K562 (cell line): ENCODE results near the gene CRABP2. TPM values are rescaled to one million over a fixed set of nuclear protein-coding genes. Genes with fewer than 3 reads are reported as not detected.

Experiments
- BACH1 ChIP-seq: fragments of 200-800 bp; sonication (Bioruptor generic); IDR thresholded peaks from 2 replicates; pipeline ENCODE4 v1.6.1; 2016; ENCODE audit warnings: missing genetic modification characterization, missing compliant biosample characterization
- CBX5 ChIP-seq: IDR thresholded peaks from 2 replicates; pipeline ENCODE4 v1.6.1; 2014; ENCODE audit warnings: low read depth, borderline replicate concordance
- FOSL1 ChIP-seq: fragments of 200-800 bp; sonication (Bioruptor generic); conservative IDR thresholded peaks from 2 replicates; pipeline ENCODE4 v1.6.1; 2016; ENCODE audit warnings: missing genetic modification characterization, missing compliant biosample characterization
- GATA2 ChIP-seq: sonication (generic); formaldehyde crosslinking; IDR thresholded peaks from 2 replicates; pipeline ENCODE4 v1.4.0; 2020; ENCODE audit warnings: mild to moderate bottlenecking, missing genetic modification reagents
- GTF2A2 ChIP-seq: IDR thresholded peaks from 2 replicates; pipeline ENCODE4 v1.6.1; 2016; ENCODE audit warnings: mild to moderate bottlenecking, missing genetic modification characterization, missing compliant biosample characterization
- KAT8 ChIP-seq: fragments of 450-650 bp; IDR thresholded peaks from 2 replicates; pipeline ENCODE4 v1.6.1; 2016; ENCODE audit warnings: low read depth, mild to moderate bottlenecking
- KDM2B ChIP-seq: fragments of 250-450 bp; sonication (Bioruptor Pico); IDR thresholded peaks from 2 replicates; pipeline ENCODE4 v1.8.0; 2021; ENCODE audit warnings: mild to moderate bottlenecking, moderate library complexity
- KLF6 ChIP-seq: fragments of 250-450 bp; sonication (Bioruptor Pico); IDR thresholded peaks from 2 replicates; pipeline ENCODE4 v1.4.0; 2020; ENCODE audit warnings: mild to moderate bottlenecking, moderate library complexity, borderline replicate concordance
- MXI1 ChIP-seq: IDR thresholded peaks from 2 replicates; pipeline ENCODE4 v1.6.1; 2011; ENCODE audit warnings: low read depth, mild to moderate bottlenecking, improper control_type of control experiment, low read length
- NCOA1 ChIP-seq: fragments of 450-650 bp; IDR thresholded peaks from 2 replicates; pipeline ENCODE4 v1.6.1; 2016; ENCODE audit warnings: low read depth
- NR2C1 ChIP-seq, 2 experiments: fragments of 450-650 bp; IDR thresholded peaks; 2 replicates each; pipeline ENCODE4 v1.6.1; 2017; ENCODE audit warnings: mild to moderate bottlenecking in 2 of 2, antibody characterized with exemption in 1 of 2, inconsistent platforms in 1 of 2, missing compliant biosample characterization in 1 of 2, missing genetic modification characterization in 1 of 2
- NR3C1 ChIP-seq: sonication (generic); formaldehyde crosslinking; IDR thresholded peaks from 2 replicates; pipeline ENCODE4 v1.8.1; 2022; ENCODE audit warnings: missing genetic modification reagents
- PTTG1 ChIP-seq: fragments of 450-650 bp; IDR thresholded peaks from 2 replicates; pipeline ENCODE4 v1.6.1; 2016; ENCODE audit warnings: low read depth, mild to moderate bottlenecking, missing genetic modification characterization, missing compliant biosample characterization
- RAD51 ChIP-seq: fragments of 450-650 bp; IDR thresholded peaks from 2 replicates; pipeline ENCODE4 v1.7.1; 2016; ENCODE audit warnings: low read depth, mild to moderate bottlenecking, borderline replicate concordance
- RBM22 ChIP-seq: fragments of 200-400 bp; formaldehyde crosslinking; IDR thresholded peaks from 2 replicates; pipeline ENCODE4 v1.6.1; 2018; ENCODE audit warnings: low read length, low read depth; ENCODE audit not compliant: poor library complexity, severe bottlenecking
- RUNX1 ChIP-seq: sonication (generic); IDR thresholded peaks from 2 replicates; pipeline ENCODE4 v1.6.1; 2016; ENCODE audit warnings: antibody characterized with exemption, low read depth
- SAFB2 ChIP-seq: fragments of 200-400 bp; formaldehyde crosslinking; IDR thresholded peaks from 2 replicates; pipeline ENCODE4 v1.6.1; 2018; ENCODE audit warnings: borderline replicate concordance, low read length, low read depth, moderate library complexity; ENCODE audit not compliant: severe bottlenecking
- STAG1 ChIP-seq: sonication (generic); formaldehyde crosslinking; IDR thresholded peaks from 2 replicates; pipeline ENCODE4 v1.5.0; 2020; ENCODE audit warnings: missing genetic modification reagents, borderline replicate concordance
- ZBTB1 ChIP-seq: sonication (generic); formaldehyde crosslinking; IDR thresholded peaks from 2 replicates; pipeline ENCODE4 v1.8.1; 2023; ENCODE audit warnings: missing genetic modification reagents, low read depth, mild to moderate bottlenecking, borderline replicate concordance
- ZNF239 ChIP-seq: fragments of 250-450 bp; sonication (Bioruptor Pico); IDR thresholded peaks from 2 replicates; pipeline ENCODE4 v1.4.0; 2020; ENCODE audit warnings: mild to moderate bottlenecking
- ZNF551 ChIP-seq: fragments of 250-450 bp; sonication (Bioruptor Pico); IDR thresholded peaks from 2 replicates; pipeline ENCODE4 v1.5.0; 2021; ENCODE audit warnings: mild to moderate bottlenecking, moderate library complexity
- ZNF77 ChIP-seq: fragments of 250-450 bp; sonication (Bioruptor Pico); IDR thresholded peaks from 2 replicates; pipeline ENCODE4 v1.5.0; 2020
- ZSCAN29 ChIP-seq: fragments of 450-650 bp; IDR thresholded peaks from 2 replicates; pipeline ENCODE4 v1.6.1; 2017
- polyA plus RNA-seq, 8 experiments: library from polyadenylated mRNA; depleted of rRNA in 4 of 8; stranded (reverse) in 5 of 8; unstranded in 3 of 8; fragments of >200 nt; fragmentation: Nextera tagmentation in 2 of 8; fragmentation: Illumina TruSeq in 1 of 8; extraction: Ambion mirVana in 2 of 8; extraction: Trizol in 1 of 8; gene quantifications; 2 replicates each; pipeline versions ENCODE4 v1.2.1 to v1.2.3, GENCODE V29; 2011 to 2014; ENCODE audit warnings: inconsistent platforms in 1 of 8, missing spikeins in 1 of 8
- total RNA-seq, 7 experiments: library from RNA; depleted of rRNA in 6 of 7; stranded (reverse); fragments of >200 nt in 6 of 7; fragmentation: Illumina TruSeq in 2 of 7; extraction: Trizol in 2 of 7; gene quantifications; 2 replicates each; pipeline versions ENCODE4 v1.2.1 to v1.2.3, GENCODE V29; 2011 to 2021; ENCODE audit warnings: low replicate concordance in 1 of 7
- TF ChIP-seq, protein P1 (sequence below): fragments of 250-450 bp; sonication (Bioruptor Pico); IDR thresholded peaks from 2 replicates; pipeline ENCODE4 v1.4.0; 2020
- TF ChIP-seq, protein P2 (sequence below): fragments of 250-450 bp; sonication (Bioruptor Pico); IDR thresholded peaks from 2 replicates; pipeline ENCODE4 v1.4.0; 2020; ENCODE audit warnings: mild to moderate bottlenecking
- TF ChIP-seq, protein P3 (sequence below): IDR thresholded peaks from 2 replicates; pipeline ENCODE4 v1.6.1; 2016; ENCODE audit warnings: missing genetic modification characterization, missing compliant biosample characterization

The CRABP2 gene
- total and polyA plus RNA-seq, 9 of the 15 experiments (the other 6 are each of a cell fraction or from before 2014, with no cell fraction given): 0.30 to 2.5 (median 0.82) TPM

DNA sequence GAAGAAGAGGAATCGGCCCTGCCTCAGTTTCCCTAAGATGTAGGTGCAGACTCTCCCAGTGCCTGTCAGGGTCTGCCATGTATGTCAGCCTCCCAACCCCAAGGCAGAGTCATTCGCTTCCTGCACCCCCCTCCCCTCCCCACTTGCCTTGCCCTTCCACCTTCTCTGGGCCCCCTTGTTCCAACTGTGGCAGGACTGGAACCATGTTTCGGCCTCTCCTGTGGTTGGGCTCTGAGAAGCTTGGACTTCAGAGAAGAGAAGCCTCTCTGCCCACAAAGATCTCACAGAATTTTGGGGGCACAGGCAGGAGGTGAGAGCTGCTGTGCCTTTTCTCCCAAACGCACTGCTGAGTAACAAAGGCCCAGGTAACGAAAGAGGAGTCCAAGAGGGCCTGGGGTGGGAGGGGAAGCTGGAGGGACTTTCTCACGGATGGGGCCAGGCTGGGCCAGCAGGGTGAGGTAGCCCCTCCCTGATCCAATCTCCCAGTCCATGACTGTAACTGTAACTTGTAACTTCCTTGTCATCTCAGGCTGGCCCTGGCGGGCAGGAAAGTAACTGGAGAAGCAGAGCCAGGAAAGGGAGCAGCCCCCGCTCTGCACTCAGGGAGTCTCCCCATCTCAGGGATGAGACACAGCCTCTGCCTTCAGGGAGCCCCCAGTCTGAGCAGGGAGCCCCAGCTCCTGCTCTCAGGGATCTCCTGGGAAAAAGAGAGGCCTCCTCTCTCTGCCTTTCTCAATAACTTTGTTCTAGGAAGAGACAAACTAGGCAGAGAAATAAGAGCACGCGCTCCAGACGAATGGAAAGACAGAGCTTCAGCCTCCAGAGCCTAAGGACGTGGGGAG, 11.3 kb downstream of the CRABP2 start (continued):
- TF ChIP-seq FOSL1 (0 out of 2 replicates have a peak, but pooled peaks have one; percentile 46), RUNX1 (no peak), ZSCAN29 (no peak), GTF2A2 (tag) (peak; percentile 80; the same call in 1 of the 2 replicates), NCOA1 (no peak), MXI1 (no peak), PTTG1 (tag) (peak; percentile 83; the same call in 1 of the 2 replicates), BACH1 (tag) (peak; percentile 67; the same call in 1 of the 2 replicates), RBM22 (no peak), CBX5 (no peak), STAG1 (no peak), SAFB2 (no peak), KAT8 (no peak), RAD51 (no peak), NR3C1 (CRISPR knock-in tag) (no peak), ZNF551 (CRISPR knock-in tag) (no peak), KDM2B (CRISPR knock-in tag) (no peak), NR2C1 (IDR thresholded peaks at IDR 0.05) (no peak), NR2C1 (tag; IDR thresholded peaks at IDR 0.05) (peak; percentile 83), KLF6 (CRISPR knock-in tag) (peak; percentile 82), ZBTB1 (CRISPR knock-in tag) (no peak), GATA2 (no peak), ZNF77 (no peak), ZNF239 (CRISPR knock-in tag) (peak; percentile 59; the same call in 1 of the 2 replicates)
- TF ChIP-seq, protein P1, sequence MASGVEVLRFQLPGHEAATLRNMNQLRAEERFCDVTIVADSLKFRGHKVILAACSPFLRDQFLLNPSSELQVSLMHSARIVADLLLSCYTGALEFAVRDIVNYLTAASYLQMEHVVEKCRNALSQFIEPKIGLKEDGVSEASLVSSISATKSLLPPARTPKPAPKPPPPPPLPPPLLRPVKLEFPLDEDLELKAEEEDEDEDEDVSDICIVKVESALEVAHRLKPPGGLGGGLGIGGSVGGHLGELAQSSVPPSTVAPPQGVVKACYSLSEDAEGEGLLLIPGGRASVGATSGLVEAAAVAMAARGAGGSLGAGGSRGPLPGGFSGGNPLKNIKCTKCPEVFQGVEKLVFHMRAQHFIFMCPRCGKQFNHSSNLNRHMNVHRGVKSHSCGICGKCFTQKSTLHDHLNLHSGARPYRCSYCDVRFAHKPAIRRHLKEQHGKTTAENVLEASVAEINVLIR: no peak
- TF ChIP-seq, protein P2, sequence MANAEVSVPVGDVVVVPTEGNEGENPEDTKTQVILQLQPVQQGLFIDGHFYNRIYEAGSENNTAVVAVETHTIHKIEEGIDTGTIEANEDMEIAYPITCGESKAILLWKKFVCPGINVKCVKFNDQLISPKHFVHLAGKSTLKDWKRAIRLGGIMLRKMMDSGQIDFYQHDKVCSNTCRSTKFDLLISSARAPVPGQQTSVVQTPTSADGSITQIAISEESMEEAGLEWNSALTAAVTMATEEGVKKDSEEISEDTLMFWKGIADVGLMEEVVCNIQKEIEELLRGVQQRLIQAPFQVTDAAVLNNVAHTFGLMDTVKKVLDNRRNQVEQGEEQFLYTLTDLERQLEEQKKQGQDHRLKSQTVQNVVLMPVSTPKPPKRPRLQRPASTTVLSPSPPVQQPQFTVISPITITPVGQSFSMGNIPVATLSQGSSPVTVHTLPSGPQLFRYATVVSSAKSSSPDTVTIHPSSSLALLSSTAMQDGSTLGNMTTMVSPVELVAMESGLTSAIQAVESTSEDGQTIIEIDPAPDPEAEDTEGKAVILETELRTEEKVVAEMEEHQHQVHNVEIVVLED (CRISPR knock-in tag): no peak
- TF ChIP-seq, protein P3, sequence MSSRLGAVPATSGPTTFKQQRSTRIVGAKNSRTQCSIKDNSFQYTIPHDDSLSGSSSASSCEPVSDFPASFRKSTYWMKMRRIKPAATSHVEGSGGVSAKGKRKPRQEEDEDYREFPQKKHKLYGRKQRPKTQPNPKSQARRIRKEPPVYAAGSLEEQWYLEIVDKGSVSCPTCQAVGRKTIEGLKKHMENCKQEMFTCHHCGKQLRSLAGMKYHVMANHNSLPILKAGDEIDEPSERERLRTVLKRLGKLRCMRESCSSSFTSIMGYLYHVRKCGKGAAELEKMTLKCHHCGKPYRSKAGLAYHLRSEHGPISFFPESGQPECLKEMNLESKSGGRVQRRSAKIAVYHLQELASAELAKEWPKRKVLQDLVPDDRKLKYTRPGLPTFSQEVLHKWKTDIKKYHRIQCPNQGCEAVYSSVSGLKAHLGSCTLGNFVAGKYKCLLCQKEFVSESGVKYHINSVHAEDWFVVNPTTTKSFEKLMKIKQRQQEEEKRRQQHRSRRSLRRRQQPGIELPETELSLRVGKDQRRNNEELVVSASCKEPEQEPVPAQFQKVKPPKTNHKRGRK (tag): no peak
